ENCODE results near the gene SENP6.
"Not testable (repeated sequence)": the region's sequence is repeated elsewhere in the genome, so short reads cannot be mapped to it uniquely, and the experiment has no call there.

The SENP6 gene

DNA sequence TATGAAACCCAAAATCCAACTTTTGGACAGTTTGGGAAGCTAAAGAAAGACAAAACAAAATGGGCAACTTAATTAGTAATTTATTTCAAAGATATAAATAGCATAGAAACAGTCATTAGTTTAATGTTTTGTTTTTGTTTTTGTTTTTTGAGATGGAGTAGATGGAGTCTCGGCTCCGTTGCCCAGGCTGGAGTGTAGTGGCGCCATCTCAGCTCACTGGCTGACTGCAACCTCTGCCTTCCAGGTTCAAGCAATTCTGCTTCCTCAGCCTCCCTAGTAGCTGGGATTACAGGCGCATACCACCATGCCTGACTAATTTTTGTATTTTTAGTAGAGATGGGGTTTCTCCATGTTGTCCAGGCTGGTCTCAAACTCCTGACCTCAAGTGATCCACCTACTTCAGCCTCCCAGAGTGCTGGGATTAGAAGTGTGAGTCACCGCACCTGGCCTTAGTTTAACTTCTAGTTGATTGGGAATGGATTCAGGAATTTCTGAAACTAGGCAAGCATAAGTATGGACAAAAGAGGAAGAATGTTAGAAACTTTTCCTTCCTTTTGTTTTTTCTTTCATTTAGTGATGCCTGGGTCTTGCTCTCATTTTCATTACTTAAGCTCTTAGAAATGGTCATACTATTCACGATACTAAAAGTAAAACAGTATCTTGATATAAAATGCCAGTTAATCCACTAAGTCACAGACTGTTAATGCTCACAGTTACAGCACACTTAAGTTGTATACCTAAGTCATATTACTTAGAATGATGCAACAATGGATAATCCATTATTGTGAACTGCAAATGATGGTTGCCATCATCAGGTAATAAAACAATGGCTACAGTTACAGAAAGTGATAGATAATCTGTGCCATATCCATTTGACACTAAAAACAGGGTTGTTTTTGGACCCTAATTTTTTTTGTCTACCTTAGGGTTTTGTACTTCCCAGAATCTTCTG is 8.2 kb downstream of the SENP6 start:
- DNase-seq, result no peak

DNA sequence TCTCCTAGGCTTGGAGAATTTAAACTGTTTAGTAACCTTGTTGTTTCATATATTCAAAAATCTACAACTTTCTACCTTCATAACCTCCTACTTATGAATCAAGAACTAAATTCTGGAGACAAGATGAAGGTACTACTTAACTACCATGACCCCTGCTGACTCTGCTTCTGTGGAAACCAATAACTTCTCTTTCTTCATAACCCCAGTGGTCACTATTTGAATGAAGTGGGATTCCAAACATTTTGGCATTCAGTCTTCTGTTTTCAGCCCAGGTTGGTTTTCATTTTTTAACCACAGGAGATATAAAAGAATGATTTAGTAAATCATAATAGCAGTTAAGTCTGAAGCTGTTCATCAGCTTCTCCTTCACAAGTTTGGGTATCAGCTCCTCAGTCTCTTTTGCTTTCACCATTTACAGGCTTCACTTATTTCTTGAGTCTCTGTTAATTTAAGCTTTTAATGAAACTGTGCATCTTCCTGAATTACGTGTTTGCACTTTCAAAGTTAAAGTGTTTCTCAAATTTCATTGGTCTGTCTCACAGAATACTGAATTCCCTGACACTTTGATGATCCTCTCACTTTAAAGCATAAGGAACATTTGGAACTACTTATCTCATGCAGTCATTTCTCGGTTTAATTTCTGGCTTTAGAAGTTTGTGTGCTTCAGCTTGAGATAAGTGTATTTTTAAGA is 9.5 kb downstream of the SENP6 start:
- DNase-seq, result no peak

DNA sequence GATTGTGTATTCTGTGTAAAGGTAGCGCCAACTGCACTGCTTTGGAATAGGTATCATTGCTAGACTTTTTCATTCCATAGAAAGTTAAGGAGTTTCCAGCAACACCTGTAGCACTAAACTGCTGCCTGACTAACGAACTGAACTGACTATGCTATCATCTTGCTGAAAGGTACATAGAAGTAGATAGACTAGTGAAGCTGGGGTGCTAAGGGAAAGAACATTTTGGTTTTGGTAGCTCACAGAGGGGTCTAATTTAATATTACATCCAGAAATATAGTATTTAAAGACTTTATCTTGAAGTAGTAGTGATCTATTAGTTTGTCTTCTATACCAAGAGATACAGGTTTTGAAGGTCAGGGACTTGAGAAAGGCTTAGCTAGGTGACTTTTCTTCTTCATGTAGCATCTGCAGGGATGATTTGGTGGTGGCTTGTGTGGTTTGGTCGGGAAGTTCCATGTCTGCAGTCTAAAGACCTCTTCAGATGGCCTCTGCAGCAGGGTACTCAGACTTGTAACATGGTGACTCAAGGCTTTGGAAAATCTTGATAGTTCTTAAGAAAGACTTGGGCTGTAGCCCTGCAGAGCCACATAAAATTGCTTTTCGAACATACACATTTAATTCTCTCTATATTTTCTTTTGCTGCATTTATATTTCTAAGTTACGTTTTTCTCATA is 10.2 kb downstream of the SENP6 start:
- DNase-seq, result no peak

DNA sequence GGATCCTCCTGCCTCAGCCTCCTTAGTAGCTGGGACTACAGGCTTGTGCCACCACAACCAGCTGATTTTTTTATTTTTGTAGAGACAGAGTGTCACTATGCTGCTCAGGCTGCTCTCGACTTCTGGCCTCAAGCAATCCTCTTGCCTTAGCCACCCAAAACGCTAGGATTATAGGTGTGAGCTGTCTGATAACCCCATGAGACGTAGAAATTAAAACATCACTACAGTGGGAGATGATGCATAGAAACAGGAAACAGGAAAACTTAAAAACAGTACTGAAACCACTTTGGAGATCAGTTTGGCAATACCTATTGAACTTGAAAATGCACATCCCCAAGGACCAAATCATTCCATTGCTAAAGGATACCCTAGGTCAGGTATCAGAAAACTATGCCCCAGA is 10.8 kb downstream of the SENP6 start:
- no peak for DNase-seq

DNA sequence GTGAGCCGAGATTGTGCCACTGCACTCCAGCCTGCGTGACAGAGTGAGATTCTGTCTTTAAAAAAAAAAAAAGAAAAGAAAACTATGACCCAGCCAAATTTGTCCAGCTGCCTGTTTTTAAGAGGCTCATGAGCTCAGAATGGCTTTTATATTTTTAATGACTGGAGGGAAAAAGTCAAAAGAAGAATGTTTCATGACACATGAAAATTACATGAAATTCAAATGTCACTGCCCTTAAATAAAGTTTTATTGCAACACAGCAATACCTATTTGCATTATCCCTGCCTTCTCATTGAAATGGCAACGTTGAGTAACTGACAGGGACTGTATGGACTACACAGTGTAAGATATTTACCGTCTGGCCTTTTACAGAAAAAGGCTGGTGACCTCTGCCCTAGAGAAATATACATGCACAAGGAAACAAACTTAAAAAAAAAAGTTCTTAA is 11.4 kb downstream of the SENP6 start:
- no peak for DNase-seq

DNA sequence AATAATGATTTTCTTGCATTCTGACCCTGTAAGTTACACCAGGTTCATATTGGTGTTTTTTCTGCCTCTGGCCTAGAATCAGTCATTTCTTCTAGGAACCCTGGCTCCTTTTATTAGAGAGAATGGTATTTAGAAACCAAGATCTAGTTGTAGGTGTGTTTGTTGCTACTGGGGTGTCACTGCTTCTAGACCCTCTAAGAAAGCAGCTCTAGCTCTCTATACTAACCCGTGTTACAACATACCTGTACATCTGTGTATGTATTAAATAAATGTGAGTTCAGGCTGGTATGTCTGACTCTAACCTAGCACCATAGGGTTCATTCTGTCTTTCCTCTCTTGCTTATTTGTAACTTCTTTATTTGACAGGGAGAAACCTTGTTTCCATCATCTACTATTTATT is 16.8 kb downstream of the SENP6 start:
- no peak for DNase-seq

DNA sequence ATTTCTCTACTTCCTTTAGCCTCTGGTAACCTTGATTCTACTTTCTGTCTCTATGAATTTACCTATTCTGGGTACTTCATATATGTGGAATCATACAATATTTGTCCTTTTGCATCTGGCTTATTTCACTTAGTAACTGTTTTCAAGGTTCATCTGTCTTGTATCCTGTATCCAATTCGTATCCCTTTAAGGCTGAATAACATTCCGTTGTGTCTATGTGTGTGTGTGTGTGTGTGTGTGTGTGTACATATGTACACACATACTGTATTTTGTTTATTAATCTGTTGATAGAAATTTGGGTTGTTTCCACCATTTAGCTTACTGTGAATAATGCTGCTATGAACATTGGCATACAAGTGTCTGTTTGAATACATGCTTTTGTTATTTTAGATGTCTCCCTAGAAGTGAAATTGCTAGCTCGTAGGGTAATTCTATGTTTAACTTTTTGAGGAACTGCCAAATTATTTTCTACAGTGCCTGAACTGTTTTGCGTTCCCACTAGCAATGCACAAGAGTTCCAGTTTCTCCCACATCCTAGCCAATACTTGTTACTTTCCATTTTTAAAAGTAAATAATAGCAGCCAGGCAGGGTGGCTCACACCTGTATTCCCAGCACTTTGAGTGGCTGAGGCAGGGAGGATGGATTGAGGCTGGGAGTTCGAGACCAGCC is 17.7 kb downstream of the SENP6 start:
- DNase-seq, result no peak

DNA sequence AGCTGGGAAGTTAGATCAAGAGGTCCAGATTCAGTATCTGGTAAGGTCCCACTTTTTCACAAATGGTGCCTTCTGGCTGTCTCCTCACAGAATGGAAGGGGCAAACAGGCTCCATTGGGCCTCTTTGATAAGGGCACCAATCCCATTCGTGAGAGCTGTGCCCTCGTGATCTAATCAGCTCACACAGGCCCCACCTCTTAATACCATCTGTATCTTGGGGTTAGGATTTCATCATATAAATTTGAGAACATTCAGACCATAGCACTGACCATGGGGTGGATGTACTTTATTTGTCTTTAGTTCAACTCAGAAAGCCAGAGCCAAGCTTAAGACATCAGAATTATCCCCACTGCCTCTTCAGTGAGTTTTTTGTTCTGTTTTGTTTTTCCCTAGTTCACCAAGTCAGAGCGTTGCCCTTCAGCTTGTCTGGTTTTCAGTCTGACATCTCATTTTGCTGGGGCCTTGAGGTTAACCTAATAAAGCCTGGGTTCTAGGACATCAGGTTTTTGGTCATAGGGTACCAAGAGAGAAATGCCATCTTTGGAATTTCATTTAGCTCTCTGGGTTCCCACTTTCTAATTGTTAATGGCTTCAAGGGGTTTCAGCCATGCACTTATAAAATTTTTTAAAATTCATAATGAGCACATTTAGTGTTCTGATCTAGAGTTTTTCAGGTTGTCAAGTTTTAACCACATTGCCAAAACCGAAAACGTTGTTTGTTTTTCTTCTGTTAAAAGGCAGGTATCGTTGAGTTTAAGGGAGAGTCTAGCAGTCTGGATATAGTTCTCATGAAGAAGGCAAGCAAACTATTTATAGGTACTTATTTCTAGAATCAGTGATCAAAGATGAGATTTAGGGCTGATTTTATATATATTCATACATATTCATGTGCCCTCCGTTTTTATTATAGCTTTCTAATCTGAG is 19.0 kb downstream of the SENP6 start:
- no peak for DNase-seq

DNA sequence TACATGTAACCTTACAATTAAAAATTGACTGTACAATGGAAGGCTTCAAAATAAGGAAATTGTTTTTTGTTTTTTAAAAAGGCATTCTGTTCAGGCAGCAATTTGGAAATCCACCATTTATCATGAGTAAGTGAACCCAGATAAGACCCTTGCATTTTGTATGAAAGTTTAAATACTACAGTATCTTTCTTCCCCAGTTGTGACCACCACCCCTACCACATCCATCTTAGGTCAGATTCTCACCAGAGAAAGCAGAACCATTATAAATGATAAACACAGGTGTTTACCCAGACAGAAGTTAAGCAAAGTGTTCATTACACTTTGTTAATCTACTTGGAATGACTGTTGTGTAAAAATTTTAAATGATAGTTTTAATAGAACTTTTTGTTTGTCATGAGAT is 20.2 kb downstream of the SENP6 start:
- DNase-seq, result no peak

DNA sequence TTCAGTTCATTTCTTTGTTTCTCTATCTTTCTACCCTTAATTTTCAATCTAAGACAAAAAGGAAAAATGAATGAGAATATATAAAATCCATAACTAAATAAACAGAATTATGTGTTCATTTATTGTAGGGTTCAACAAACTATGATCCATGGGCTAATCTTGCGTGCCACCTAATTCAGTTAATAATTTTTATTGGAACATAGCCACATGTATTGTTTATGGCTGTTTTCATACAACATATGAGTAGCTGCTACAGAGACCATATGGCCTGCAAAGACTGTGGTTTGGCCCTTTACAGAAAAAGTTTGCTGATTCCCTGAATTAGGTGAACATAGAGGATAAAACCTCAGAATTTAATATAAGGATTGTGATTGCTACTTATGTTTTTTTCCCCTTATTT is 21.8 kb downstream of the SENP6 start:
- no peak for DNase-seq

DNA sequence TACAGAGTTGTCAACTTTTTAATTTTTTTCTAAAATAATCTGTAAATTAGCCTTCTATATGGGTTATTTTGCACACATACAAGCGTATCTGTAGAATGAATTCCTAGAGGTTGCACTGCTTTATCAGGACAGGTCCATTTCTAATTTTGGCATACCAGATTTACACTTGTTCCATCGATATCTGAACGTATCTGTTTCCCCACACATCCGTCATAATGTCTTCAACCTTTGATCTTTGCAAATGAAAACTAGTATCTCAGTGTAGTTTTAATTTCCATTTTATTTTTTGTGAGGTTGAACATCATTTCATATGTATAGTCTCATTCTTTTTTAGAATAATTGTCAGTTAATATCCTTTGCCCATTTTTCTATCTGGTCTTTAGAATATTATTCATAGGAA is 22.7 kb downstream of the SENP6 start:
- DNase-seq, result no peak

DNA sequence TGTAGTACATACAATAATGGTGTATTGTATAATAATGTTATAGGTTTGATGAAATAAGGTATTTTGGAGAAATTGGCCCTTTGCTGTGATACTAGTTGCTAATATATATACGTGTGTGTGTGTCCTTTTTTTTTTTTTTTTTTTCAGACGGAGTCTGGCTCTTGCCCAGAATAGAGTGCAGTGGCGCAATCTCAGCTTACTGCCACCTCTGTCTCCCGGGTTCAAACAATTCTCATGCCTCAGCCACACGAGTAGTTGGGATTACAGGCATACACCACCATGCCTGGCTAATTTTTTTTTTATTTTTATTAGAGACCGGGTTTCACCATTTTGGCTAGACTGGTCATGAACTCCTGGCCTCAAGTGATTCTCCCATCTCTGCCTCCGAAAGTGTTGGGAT is 23.3 kb downstream of the SENP6 start:
- DNase-seq, result no peak

DNA sequence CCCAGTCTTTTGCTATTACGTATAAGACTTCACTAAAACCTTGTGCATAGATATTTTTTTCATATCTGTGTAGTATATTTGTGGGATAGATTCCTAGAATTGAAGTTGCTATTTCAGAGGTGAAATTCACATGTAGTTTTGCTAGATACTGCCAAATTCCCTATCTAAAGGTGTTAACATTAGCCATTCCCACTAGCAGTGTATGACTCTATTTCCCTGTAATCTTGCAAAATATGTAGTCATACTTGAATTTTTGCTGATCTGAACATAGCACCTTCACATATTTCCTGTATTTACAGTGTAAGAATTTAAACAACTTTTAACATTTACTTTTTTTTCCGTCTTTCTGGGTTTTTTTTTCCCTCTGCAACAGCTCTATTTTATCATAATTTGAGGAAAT is 24.9 kb downstream of the SENP6 start:
- DNase-seq, result no peak

DNA sequence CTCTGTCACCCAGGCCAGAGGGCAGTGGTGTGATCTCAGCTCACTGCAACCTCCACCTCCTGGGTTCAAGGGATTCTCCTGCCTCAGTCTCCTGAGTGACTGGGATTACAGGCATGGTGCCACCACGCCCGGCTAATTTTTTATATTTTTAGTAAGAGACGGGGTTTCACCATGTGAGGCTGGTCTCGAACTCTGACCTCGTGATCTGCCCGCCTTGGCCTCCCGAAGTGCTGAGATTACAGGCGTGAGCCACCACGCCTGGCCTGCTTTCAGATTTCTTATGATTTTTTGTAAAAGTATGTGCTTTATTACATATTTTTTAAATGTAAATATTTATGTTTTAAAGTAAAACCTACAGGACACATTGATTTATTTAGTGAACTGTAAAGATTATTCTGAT is 26.0 kb downstream of the SENP6 start:
- DNase-seq, result not testable (repeated sequence)

DNA sequence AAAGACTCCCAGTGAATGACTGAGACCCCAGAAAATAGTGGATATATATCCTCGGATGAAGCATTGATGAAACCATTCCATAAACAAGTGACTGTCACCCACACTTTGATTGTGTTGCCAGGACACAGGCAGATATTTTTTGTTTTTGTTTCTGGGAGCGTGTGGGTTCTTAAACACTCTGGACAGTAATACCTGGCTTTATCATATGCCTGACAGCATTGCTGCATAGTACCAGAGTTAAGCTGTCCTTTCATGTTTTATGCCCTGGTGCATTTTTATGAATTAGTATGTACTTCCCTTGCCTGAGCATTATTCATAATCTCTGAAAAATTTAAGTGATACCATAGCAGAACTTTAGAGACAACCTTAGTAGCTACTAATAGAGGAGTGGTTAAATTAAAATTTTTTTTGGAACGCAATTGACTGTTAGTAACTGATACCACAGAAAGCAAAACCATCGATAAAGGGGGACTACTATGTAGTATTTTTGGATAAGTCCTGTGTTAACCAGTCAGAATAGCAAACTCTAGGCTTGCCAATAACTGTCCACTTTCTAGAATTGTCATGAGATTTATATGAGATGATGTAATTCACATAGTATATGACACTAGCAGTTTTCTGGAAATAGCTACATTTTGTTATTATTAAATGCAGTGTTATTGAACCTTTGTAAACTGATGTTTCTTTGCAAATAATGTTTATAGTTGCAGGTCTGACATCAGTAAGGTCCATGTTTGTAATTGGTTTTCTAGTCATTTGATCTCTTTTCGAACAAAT is 30.4 kb downstream of the SENP6 start:
- no peak for DNase-seq

DNA sequence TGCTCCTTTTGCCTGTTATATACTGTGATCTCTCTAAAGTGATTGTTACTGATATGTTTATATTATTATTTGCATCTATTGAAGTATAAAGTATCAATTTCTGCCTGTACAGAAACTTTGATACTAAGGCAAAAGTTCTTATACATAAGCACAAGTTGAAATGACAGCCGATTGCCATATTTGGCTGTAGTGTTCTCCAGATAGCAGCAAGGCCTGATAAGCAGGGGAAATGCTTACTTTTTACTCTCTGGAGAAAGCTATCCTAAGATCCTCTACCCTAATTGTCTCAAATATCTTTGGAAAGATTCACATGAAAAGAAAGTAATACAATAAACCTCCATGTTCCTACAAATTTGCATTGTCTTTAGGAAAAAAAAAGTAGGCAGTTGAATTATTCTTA is 31.4 kb downstream of the SENP6 start:
- no peak for DNase-seq

DNA sequence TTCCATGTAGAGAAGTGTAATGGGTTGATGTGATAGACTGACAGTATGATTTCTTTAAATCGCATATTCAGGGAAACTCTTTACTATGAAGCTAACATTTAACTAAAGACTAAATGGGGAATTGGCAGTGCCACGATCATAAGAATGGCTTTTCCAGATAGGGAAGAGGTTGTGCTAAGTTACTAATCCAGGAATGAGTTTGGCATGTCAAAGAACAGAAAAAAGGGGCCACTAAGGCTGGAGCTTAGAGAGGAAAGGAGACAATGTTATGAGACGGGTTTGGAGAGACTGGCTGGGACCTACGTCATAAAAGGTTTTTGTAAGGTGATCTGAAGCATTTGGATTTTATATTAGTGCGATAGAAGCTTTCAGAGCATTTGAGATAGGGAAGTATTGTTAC is 40.6 kb downstream of the SENP6 start:
- no peak for DNase-seq

DNA sequence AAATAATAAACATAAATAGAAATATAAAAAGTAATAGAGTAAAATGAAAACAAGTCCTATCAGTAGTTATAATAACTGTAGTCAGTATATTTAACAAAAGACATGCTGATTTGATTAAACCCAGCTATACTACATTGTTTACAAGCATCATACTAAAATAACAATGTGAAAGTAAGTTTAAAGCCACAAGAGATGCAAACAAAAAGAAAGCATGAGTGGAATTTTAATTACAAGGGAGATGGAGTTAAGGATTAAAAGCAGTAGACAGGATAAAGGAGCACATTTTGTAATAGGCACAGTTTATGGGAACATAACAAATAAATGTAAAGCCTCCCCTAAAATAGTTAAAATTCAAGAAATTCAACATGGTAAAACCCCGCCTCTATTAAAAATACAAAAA is 41.5 kb downstream of the SENP6 start:
- DNase-seq, result no peak

DNA sequence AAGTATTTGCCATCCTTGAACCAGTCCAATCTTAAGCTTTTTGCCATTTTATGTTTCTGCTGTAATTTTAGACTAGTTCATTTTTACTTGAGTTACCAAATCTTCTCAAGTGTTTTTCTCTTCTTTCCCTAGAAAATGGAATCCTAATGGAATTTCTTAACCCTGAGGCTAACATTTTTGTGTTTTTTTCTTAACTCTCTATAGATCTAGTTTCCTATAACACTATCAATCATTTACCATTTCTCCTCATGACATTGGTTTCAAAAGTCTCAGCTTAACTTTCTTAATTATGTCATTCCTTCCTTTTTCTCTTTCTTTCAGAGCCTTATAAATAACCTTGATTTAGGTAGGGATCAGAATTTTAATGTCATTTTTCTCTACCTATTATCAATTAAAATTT is 54.8 kb downstream of the SENP6 start:
- no peak for DNase-seq

DNA sequence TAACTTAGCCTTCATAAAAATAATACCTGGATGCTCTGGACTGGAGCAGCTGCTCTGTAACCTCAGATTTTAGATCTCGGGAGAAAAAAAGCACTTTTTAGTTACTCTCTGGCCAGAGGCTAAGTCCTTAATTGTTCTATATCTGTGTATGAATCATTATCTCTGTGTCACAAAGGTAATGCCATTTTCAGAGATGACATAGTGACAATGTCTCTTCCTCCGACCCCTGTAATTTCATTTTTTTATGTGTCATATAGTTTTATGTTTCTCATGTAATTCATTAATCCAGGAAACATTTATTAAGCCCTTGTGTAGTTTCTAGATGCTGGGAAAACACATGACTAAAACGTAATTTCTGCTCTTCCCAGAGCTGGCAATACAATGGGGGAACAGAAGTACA is 55.6 kb downstream of the SENP6 start:
- DNase-seq, result no peak

DNA sequence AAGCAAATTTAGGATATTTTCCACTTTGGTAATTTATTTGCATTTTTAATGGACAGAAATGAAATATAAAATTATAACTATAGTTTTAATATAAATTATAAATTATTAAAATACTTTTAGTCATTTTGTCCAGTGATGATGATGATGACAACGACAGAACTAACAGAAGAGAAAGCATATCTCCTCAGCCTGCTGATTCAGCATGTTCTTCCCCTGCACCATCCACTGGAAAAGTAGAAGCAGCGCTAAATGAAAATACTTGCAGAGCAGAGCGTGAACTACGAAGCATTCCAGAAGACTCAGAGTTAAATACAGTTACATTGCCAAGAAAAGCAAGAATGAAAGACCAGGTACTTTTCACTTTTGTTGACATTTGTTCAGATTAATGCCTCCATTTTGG is 64.9 kb downstream of the SENP6 start:
- DNase-seq, result no peak
